NCI-H1092 (cell line): ENCODE results near the gene CAND1.
A peak's percentile ranks its signal among the peaks of the same experiment; 100 is the strongest.

Experiments used
- DNase-seq: peaks from one replicate; lab custom pipeline; 2025; lab: John Stamatoyannopoulos, UW

Gene CAND1

DNA sequence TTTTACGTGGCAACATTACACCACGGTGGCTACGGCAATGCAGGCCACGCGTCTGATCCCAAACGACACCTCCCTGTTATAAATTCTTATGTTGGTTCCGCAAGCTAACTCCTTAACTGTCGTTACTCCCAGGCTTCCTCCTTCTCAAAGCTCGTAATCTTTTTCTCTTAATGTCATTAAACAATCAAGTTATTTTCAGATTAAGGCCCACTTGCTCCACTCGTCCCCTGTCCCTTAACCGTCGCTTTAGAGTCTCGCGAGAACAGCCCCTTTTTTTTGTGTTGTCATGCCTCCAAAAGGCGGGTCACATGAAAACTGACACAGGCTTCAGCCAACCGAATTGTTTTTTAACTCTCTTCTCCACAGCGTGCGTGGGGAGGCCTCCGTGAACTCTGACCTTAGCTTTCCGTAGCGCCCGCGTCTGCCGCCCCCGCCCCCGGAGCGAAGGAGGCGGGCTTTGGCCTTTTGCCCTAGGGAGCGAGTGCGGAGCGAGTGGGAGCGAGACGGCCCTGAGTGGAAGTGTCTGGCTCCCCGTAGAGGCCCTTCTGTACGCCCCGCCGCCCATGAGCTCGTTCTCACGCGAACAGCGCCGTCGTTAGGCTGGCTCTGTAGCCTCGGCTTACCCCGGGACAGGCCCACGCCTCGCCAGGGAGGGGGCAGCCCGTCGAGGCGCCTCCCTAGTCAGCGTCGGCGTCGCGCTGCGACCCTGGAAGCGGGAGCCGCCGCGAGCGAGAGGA lies at the start of gene CAND1:
Gene CAND1, plus strand, starts transcription at position 463 of the 737 bp plus-strand sequence. CDS start 360 bp downstream, outside the sequence.
- DNase-seq: peak; percentile 97

DNA sequence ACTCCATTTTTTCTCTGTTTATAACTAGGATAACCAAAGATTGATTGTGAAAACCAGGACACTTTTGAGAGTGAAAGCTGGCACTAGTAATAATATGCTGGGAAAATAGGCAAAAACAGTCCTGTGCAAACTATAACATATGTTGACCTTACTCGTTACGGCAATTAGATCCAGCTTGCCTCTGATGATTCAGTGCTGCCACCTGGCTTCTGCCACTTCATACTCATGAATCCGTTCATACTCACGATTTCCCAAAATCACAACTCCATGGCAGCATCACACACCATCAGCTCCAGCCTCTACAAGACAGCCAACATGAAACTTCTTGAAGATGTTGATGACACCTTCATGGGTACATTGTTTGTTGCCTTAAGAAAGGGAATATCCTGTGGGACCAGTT lies 49.1 kb upstream of the CAND1 start:
- no peak for DNase-seq

DNA sequence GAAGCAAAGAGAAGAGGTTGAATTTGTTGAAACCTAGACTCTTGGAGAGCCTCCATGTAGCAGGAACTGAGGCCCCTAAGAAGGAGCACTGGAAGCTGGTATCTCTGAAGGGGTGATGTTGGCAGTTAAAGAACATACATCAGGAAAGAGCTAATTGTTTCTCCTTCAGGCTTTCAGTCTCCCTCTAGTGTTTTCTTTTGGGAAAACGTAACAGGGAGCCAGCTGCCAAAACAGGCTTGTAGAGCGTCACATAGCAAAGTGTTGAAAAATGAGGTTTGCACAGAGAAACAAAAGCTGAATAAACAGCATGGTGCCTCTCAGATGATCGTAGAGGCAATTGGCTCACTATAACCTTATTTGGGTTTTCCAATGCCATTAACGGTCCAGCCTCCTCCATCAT lies 46.9 kb upstream of the CAND1 start:
- no peak for DNase-seq

DNA sequence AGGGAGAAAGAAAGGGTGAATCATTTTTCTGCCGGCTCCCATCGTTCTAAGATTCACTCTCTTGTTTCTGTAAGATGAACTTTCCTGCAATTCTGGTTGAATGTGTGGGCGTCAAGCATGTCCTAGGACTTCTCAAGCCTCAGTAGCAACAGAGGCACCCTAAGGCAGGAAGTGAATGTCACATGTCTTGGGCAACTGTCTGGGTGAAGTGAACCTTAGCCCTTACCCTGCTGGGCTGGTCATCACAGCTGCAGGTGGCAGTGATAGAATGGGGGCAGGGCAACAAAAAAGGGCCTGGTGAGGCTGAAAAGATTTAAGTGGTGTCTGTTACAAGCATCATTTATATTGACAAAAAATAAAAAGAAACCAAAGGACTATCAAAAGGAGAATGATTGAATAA lies 45.9 kb upstream of the CAND1 start:
- no peak for DNase-seq

DNA sequence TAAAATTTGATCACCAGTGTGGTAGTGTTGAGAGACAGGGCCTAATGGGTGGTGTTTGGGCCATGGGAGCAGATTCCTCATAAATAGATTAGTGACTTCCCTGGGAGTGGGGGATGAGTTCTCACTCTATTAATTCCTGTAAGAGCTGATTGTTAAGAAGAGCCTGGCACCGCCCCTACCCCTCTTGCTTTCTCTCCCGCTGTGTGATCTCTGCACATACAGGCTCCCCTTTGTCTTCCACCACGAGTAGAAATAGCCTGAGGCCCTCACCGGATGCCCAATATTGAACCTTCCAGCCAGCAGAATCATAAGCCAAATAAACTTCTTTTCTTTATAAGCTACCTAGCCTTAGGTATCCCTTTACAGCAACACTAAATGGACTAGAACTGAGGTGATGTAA lies 31.9 kb upstream of the CAND1 start:
- DNase-seq: no peak

DNA sequence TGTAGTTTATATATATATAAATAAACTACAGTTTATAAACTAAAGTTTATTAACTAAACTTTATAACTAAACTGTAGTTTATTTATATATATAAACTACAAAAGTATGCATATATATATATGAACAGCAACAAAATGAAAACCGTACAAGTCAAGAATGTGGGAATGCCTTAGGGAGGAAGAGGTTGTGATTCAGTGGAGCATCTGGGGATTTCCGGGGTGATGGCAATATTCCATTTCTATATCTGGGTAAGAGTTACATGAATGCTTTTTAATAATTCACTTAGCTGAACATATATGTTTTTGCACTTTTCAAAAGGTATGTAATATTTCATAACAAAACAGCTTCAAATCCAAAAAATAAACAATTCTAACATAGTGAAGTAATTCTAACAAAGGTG lies 30.1 kb upstream of the CAND1 start:
- DNase-seq: no peak

DNA sequence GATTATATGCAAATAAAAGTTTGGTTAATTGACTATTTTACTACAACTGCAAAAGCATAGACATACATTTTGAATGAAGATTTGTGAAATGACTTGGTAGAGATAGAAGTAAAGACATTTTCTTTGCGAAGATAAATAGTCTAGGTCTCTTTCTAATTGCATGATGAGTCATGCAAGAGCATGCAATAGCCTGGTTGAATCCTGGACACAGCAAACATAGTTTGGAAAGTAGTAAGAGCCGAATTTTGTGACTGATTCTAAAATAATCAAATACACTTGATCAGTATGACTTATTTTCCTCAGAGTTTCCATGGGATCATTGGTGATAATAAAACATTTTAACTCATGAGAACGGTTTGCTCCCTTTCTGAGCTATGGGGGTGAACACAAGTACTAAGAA lies 27.7 kb upstream of the CAND1 start:
- no peak for DNase-seq

DNA sequence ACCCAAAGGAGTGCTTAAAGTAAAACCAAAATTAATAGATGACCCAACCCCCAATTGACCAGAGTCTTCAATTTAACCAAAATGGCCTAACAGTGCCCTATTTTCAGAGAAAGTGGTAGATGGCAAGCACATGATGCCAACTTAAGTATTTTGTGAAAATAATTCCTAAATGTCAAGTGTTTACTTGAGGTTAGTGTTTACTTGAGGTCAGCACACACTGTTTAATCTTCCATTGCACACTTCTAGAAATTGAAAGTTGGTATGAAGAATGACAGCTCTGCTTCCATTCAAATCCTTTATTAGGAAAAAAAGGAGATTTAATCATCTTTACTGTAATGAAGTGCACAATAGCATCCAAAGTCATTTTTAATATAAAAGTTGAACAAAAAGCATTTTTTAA lies 25.9 kb upstream of the CAND1 start:
- DNase-seq: no peak

DNA sequence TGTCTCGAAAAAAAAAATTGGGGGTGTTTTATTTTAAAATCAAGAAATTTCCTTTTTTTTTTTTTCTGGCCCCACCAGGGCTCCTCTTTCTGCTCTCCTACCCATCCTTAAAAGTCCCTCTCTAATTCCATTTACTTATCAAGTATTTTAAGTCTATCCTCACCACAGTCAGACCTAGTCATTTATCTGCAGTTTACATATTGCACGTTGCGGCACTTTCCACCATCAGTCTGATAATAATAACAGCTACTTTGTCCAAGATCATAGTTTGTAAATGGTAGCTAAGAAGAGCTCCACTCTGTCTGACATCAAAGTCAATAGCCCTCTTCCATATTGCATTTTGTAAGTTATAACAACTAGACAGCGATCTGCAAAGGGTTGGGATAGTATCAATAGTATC lies 23.6 kb upstream of the CAND1 start:
- DNase-seq: no peak

DNA sequence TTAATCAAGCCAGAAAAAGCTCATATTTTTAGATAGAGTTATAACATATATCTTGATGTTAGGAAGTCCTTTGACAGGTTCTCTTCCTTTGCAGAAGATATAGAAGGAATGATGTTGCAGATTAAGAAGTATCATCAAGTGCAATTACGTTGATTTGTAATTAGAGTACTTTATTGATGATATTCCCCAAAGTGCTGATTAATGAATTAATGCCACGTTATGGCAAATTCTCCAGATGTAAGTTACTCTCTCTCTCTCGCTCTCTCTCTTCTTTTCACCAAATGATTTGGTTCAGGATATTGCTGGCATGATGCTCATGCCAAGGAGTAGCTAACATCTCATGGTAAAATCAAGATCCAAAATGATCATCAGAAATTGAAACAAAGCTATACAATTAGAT lies 18.1 kb upstream of the CAND1 start:
- no peak for DNase-seq

DNA sequence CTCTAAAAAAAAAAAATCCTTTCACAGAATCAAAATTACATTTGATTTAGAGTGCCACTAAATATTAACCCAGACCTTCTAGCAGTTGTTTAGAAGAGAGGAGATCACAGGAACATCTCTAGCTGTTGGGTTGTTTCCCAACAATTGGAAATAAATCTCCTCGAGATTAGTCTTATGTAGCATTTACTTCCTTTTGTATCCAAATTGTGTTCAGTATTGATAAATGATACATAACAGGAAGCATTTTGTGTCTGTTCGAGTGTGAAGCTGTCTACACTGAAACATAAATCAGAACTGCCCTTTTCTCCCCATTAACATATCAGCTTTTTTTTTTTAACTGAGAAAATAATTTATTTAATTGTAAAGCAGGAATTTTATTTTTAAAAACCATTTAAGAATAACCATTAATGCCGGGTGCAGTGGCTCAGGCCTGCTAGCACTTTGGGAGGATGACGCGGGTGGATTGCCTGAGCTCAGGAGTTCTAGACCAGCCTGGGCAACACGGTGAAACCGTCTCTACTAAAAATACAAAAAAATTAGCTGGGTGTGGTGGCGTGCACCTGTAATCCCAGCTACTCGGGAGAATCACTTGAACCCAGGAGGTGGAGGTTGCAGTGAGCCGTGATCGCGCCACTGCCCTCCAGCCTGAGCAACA lies 14.7 kb upstream of the CAND1 start:
- no peak for DNase-seq

DNA sequence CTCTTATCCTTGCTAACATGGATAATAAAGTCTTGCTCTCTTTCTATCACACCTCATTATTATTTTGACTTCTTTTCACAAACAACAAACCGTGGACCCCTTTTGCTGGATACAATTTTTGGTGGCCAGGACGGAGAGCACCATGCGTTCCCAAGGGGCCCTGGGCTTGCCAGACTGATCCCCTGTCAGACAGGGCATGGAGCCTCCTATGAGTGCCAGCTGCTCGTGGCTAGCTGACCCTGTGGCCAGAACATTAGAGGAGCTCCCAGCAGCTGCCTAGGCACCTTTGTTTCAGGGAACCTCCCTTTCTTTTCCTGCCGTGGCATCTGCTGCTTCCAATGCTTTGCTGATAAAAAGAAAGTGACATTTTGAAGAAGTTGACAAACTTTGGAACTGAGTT lies 12.5 kb upstream of the CAND1 start:
- no peak for DNase-seq

DNA sequence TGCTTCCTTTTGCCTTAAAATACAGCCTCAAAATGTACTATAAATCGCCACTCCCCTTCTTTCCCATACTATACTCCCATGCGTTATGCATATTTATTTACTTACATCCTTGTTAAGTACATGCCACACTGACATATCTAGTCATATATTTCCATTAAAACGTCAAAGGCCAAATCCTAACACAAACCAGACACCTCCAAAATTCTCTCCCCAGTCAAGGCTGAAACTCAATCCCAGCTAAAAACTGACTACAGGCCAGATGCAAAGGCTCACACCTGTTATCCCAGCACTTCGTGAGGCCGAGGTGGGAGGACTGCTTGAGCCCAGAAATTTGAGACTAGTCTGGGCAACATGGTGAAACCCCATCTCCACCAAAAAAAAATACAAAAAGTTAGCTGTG lies 5.7 kb upstream of the CAND1 start:
- DNase-seq: no peak

DNA sequence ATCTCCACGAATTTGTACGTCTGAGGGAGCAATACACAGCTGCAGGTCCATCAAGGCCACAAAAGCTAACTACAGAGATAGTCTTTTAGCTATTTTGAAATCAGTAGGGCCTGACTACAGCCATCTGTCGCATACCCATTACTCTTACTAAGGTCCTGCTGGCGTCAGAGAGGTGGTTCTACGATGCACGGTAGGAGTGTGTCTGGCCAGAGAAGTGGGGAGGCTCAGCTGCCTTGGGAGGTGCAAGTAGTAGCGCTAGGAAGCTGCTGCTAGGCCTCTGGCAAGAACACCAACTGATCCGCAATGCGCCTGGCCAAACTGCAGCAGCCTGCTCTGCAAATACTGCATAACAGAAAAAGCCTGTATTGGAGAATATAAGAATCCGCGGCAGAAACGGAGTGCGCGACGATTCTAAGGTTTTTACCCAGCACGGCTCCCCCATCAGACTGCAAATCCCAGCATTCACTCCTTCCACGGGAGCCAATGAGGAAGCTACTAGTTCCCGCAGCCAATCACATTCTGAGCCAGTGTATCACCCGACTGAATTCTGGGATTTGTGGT lies 743 bp upstream of the CAND1 start:
- DNase-seq: peak; percentile 91

DNA sequence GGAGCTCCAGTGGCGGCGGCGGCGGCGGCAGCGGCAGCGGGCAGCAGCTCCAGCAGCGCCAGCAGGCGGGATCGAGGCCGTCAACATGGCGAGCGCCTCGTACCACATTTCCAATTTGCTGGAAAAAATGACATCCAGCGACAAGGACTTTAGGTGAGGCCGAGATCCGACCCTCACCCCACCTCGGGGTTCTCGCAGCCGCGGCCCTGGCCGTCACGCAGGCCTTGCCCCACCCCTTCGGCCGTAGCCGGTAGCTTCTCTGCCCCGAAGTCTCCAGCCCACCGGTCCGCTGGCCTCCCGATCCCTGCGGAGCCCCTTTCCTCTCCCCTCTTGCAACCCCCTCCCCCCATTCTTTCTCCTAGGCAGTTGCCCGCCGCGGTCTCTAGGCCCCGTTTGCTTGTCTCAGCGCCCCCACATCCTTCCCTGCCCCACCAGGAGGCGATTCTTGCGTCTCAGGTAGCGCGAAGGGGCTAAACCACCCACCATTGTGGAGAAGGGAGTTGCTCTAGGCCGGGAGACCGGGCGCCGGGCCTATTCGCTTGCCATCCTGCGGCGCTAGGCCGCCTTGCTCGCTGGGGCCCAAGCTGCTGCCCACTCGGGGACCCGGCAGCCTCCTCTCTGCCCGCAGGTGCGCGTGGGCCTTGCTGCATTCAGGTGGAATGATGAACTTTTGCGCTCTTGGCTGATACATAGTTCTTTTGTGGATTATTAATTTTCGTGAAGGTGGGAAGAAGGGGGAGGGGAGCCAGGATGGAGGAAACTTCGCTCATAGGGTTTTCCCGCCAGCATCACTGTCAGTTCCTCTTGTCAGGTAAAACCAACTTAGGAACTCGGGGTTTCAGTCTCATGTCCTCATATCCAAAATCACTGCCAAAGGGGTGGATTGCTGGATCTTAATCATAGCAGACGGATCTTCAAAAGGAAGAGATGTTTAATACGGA lies 745 bp downstream of the CAND1 start:
- peak; percentile 28 for DNase-seq

DNA sequence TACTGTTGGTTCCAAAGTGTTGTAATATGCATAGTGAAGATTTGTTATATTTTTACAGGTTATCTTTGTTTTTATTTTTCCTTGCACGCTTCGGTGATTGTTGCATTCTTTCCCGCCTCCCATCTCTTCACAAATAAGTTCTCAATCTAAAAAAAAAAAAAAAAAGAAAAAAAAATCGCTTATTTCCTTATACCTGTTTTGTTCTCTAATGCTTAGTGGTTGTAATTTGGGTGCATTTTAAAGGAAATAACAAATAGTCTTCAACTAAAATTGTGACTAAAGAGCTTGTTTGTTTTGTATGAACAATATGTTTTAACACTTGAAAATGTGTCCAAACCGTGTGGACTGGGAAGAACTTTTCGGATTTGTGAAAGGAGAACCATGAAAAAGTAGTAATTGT lies 1.5 kb downstream of the CAND1 start:
- no peak for DNase-seq

DNA sequence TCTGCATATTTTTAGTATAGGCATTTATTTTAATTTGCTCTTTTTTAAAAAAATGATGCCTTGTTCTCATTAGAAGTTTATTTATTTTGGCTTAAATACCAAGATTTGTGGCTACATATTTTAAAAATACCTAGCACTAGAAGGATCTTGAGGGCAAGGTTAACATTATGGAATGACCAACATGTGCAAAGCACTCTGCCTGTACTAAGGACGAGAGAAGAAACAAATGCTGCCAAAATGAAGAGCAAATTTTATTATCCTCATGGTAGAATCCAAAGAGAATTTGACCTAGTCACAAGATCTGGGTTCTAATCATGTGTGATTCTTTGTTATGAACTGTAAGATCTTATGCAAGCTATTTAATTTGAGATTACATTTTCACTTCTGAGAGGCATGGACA lies 2.8 kb downstream of the CAND1 start:
- no peak for DNase-seq

DNA sequence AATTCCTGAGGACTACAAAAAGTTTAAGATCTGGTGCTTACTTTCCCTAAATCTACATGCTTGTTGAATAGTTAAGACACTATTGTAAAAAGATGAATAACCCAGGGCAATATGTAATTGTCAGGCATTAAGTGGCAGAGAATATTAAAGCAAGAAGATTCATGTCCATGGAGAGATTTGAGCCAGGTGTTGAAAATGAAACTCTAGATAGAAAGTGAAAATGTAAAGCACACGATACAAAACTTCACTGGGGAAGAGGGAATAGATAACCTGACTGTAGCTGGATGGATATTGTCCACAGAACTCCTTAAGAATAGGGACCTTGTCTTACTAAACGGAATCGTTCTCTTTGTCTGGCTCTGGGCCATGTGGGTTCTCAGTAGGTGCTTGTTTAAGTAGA lies 5.0 kb downstream of the CAND1 start:
- no peak for DNase-seq

DNA sequence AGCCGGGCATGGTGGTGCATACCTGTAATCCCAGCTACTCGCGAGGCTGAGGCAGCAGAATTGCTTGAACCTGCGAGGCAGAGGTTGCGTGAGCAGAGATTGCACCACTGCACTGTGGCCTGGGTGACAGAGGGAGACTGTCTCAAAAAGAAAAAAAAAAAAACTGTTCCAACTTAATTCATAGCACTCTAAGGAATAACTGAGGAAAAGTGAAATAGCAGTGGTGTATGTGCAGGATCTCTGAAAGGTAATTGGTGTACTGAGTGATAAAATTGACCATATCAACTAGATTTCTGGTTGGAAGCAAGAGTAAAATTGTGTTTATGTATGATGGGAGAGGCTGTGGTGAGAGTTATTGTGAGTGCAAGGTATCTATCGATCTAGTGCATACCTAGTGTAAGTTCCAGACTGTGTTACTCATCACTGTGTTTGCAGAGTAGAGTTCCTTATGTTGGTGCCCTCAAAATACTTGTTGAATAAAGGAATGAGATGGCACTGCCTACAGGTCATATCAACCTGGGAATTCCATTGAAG lies 6.3 kb downstream of the CAND1 start:
- no peak for DNase-seq

DNA sequence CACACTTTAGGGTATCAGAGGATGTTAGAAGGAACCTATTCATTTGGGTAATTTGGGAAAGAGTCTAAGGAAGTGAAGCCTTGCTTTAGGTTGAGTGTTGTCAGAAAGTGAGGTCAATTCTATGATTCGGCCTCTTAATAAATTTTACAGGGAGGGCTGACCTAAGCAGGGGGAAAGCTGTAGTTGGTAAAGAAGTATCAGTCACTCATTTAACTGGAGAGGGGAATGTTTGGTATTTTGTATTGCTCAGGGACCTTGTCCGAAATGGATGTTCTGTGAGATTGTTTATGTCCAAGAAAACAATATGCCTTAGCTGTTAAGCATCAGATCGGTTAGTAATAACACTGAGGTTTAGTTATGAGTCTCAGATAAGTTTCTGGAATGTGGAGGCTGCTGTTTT lies 7.3 kb downstream of the CAND1 start:
- DNase-seq: no peak

DNA sequence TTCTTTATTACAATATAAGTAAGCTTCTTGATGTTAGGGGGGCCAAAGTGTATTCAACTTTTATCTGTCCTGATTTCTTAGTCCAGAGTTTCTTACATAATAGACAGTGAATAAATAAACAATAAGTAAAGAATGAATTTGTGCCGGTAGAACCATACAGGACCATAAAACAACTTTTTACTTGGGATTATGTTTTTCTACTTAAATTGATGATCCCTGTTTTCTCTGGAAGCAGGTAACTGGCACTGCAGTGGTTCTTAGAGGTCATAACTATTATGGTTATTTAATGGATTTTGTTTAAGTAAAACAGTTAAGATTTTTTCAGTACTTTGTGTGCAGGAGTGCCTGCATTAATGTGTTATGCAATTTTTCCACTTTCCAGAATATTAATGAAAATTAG lies 10.5 kb downstream of the CAND1 start:
- DNase-seq: no peak

DNA sequence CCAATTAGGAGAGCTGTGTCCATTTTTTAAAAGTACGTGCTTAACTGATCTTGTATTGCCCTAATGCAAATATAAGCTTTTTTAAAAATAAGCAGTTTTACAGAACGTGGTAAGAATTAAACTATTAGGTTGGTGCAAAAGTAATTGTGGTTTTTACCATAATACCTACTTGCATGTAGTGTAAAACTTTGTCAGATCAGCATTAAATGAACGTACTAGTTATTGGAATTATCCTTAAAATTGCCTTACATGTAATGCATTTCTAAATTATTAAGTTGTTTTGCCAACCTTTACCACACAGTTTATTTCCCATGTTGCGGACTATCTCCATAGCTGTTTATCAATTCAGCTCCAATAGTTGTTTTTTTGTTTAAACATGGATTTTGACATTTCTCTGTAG lies 10.9 kb downstream of the CAND1 start:
- no peak for DNase-seq
